AG04450 (cell line): ENCODE results near the gene NR2C2. TPM values are rescaled to one million over a fixed set of nuclear protein-coding genes. Genes with fewer than 3 reads are reported as not detected.

Experiments
- CTCF ChIA-PET: fragments of 300-600, 350-600 bp; formaldehyde crosslinking; extraction: SDS; loops from one replicate; lab custom pipeline; 2022; ENCODE audit warnings: antibody characterized with exemption, inconsistent platforms; lab: Charles Lee
- POLR2A ChIA-PET: fragments of 350-600 bp; formaldehyde crosslinking; extraction: SDS; loops from one replicate; lab custom pipeline; 2021; ENCODE audit warnings: antibody characterized with exemption, inconsistent platforms; lab: Yijun Ruan, JAX
- DNase-seq: peaks from one replicate; pipeline ENCODE4 v3.0.0-alpha.2; 2011; ENCODE audit warnings: low read depth, low spot score
- H3K27ac ChIP-seq: one replicate; pipeline ENCODE4 v1.5.1; 2012; ENCODE audit warnings: low read depth, low read length, control low read depth
- H3K27me3 ChIP-seq: one replicate; pipeline ENCODE4 v1.6.0; 2012; ENCODE audit warnings: low read length; ENCODE audit not compliant: control insufficient read depth, insufficient read depth
- H3K4me3 ChIP-seq: 2 replicates; pipeline ENCODE4 v1.5.1; 2011; ENCODE audit warnings: mild to moderate bottlenecking, low read depth, low read length, control low read depth
- H3K9me3 ChIP-seq: 2 replicates; pipeline ENCODE4 v1.5.1; 2012; ENCODE audit warnings: low read length; ENCODE audit not compliant: control insufficient read depth, insufficient read depth
- CTCF ChIP-seq: IDR thresholded peaks from 2 replicates; pipeline ENCODE4 v1.5.1; 2011; ENCODE audit warnings: low read depth, low read length, control low read depth, inconsistent platforms
- polyA plus RNA-seq: library from polyadenylated mRNA; depleted of rRNA; stranded (reverse); fragments of >200 nt; gene quantifications from 2 replicates; pipeline ENCODE4 v1.2.3, GENCODE V29; 2011

Gene NR2C2
- polyA plus RNA-seq, 1 experiment: 16.1 TPM

DNA sequence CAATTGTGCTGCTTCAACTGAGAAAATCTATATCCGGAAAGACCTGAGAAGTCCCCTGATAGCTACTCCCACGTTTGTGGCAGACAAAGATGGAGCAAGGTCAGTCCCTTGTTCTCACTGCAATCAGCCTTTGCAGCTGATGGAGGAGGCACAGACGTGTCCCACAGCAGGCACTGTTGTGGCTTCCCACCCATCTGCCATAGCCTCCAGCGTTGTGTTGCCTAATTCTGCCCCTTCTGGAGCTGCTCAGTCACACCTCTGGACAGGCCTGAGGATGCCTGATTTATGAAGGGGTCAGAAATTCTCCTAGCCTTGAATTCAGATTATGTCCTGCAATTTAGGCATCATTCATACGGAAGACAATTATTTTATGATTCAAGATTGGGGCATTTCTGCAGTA, 75.9 kb downstream of the NR2C2 start:
- no peak overlapping the region for H3K27ac ChIP-seq
- TF ChIP-seq CTCF: no peak
- no peaks in the 10 kb centered on the region for H3K27me3 ChIP-seq
- no peak for DNase-seq
- ChIA-PET CTCF (no interaction called here), POLR2A (no interaction called here)
- no peaks in the 10 kb centered on the region for H3K9me3 ChIP-seq
- H3K4me3 ChIP-seq: no peak overlapping the region

GRCh38 chr3:15023719-15024118, 76.3 kb downstream of the NR2C2 start:
- ChIA-PET POLR2A (no interaction called here), CTCF (interaction anchor here (1.9 kb wide), 1 partner anchor 28 kb away, joined by 7 read pairs; no protein-coding TSS in a partner anchor)
- Histone ChIP-seq H3K27me3 (no peaks in the 10 kb centered on the region), H3K9me3 (no peaks in the 10 kb centered on the region), H3K27ac (no peak overlapping the region), H3K4me3 (no peak overlapping the region)
- TF ChIP-seq CTCF: no peak
- no peak for DNase-seq

DNA sequence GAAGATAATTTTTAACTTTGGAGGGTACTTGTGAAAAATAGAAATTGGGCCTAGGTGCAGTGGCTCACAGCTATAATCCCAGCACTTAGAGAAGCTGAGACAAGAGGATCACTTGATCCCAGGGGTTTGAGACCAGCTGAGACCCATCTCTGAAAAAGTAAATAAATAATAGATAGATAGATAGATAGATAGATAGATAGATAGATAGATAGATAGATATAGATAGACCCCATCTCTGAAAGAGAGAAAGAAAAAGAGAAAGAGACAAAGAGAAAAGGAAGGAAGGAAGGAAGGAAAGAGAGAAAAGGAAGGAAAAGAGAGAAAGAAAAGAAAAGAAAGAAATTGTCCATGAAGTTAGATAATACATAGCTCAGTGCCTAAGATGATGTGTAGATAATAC, 82.2 kb downstream of the NR2C2 start:
- DNase-seq: no peak
- Histone ChIP-seq H3K9me3 (no peaks in the 10 kb centered on the region), H3K4me3 (no peak overlapping the region), H3K27ac (no peak overlapping the region), H3K27me3 (no peaks in the 10 kb centered on the region)
- CTCF ChIA-PET: interaction anchor here (0.6 to 0.9 kb wide), 2 partner anchors 22 to 73 kb away, joined by 3 read pairs; no protein-coding TSS in a partner anchor
- POLR2A ChIA-PET: interaction anchor here (0.6 kb wide), 1 partner anchor 45 kb away, joined by 6 read pairs; no protein-coding TSS in a partner anchor
- no peak for TF ChIP-seq CTCF

DNA sequence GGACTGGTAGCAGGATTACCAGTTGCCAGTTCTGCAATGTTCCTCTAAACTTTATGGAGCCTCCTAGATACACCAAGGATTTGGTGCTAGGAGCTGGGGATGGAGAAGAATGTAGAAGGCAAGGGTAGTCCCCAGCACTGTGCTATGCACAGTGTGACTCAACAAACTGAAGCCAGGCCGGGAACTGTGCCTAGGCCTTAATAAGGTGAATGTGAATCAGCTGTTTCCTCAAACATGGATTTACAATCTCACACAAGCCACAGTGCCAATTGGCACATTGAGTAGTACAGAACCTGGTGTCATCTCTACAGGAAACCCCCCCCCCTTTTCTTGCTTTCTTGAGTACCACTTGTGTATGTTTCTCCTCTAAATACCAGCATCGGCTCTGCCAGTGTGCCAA, 85.3 kb downstream of the NR2C2 start:
- no peak for TF ChIP-seq CTCF
- DNase-seq: no peak
- CTCF ChIA-PET: no interaction called here

DNA sequence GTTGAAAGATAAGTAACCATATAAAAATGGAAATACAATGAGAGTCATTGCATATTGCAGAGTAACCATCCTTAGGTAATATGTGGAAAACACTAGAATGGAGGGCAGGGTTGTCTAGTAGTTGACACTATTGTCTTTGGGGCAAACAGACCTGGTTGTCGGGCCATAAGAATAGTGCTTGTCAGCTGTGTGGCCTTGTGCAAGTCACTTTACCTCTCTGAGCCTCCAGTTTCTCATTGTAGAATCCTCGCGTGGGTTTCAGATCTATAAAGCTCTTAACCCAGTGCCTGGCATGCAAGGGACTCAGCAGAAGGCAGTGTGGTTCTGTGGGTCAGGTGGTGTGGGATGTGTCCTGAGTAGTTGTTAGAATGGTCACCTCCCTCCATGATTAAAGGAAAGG, 85.7 kb downstream of the NR2C2 start:
- H3K27me3 ChIP-seq: no peaks in the 10 kb centered on the region
- H3K9me3 ChIP-seq: no peaks in the 10 kb centered on the region
- no peak overlapping the region for H3K4me3 ChIP-seq
- no peak overlapping the region for H3K27ac ChIP-seq
- ChIA-PET POLR2A (interaction anchor here (0.7 kb wide), 1 partner anchor 22 kb away, joined by 3 read pairs; no protein-coding TSS in a partner anchor), CTCF (no interaction called here)
- TF ChIP-seq CTCF: no peak
- DNase-seq: no peak

More for the DNA sequence above, 85.3 kb downstream of the NR2C2 start:
- no peak overlapping the region for H3K4me3 ChIP-seq
- H3K27me3 ChIP-seq: no peaks in the 10 kb centered on the region
- H3K27ac ChIP-seq: no peak overlapping the region
- H3K9me3 ChIP-seq: no peaks in the 10 kb centered on the region
- POLR2A ChIA-PET: interaction anchor here (0.7 kb wide), 1 partner anchor 381 kb away, joined by 4 read pairs; the partner anchor contains the start of gene CCDC174
